IPS-11a (cell line): ENCODE measurements around the gene ASTE1.
"Not testable (repeated sequence)": the region's sequence is repeated elsewhere in the genome, so short reads cannot be mapped to it uniquely, and the experiment has no call there.

Experiments used
- H3K4me3 ChIP-seq: one replicate; pipeline ENCODE4 v1.5.1; 2013; ENCODE audit warnings: low read depth, low read length, control low read depth

The ASTE1 gene

GRCh38 chr3:131009698-131010097 lies 16.9 kb downstream of the ASTE1 start:
- no peak overlapping the region for H3K4me3 ChIP-seq

- H3K4me3 ChIP-seq = no peak overlapping the region
These were observed 18.3 kb downstream of the ASTE1 start for GRCh38 chr3:131008326-131008725.

- no peak overlapping the region for H3K4me3 ChIP-seq
These were observed 18.8 kb downstream of the ASTE1 start for GRCh38 chr3:131007782-131008181.

GRCh38 chr3:131007256-131007655 lies 19.4 kb downstream of the ASTE1 start:
- H3K4me3 ChIP-seq = no peak overlapping the region

GRCh38 chr3:131004603-131005002 lies 22.0 kb downstream of the ASTE1 start:
- H3K4me3 ChIP-seq = no peak overlapping the region

- no peak overlapping the region for H3K4me3 ChIP-seq
These were observed 25.6 kb downstream of the ASTE1 start for GRCh38 chr3:131001071-131001470.

- no peak overlapping the region for H3K4me3 ChIP-seq
These were observed 29.3 kb downstream of the ASTE1 start for GRCh38 chr3:130997289-130997688.

GRCh38 chr3:130992344-130992743 lies 34.3 kb downstream of the ASTE1 start:
- no peak overlapping the region for H3K4me3 ChIP-seq

- no peak overlapping the region for H3K4me3 ChIP-seq
These were observed 35.5 kb downstream of the ASTE1 start for GRCh38 chr3:130991126-130991525.

- no peak overlapping the region for H3K4me3 ChIP-seq
These were observed 36.3 kb downstream of the ASTE1 start for GRCh38 chr3:130990282-130990681.

GRCh38 chr3:130981469-130981868 lies 45.2 kb downstream of the ASTE1 start:
- H3K4me3 ChIP-seq = no peak overlapping the region

GRCh38 chr3:130979117-130979516 lies 47.5 kb downstream of the ASTE1 start:
- no peak overlapping the region for H3K4me3 ChIP-seq

GRCh38 chr3:130976706-130977105 lies 49.9 kb downstream of the ASTE1 start:
- H3K4me3 ChIP-seq = no peak overlapping the region

- no peak overlapping the region for H3K4me3 ChIP-seq
These were observed 51.4 kb downstream of the ASTE1 start for GRCh38 chr3:130975251-130975650.

- H3K4me3 ChIP-seq = no peak overlapping the region
These were observed 52.4 kb downstream of the ASTE1 start for GRCh38 chr3:130974201-130974600.

GRCh38 chr3:130973406-130973805 lies 53.2 kb downstream of the ASTE1 start:
- no peak overlapping the region for H3K4me3 ChIP-seq

- H3K4me3 ChIP-seq = not testable (repeated sequence)
These were observed 54.0 kb downstream of the ASTE1 start for GRCh38 chr3:130972592-130972991.

- H3K4me3 ChIP-seq = no peak overlapping the region
These were observed 55.4 kb downstream of the ASTE1 start for GRCh38 chr3:130971208-130971607.

- H3K4me3 ChIP-seq = no peak overlapping the region
These were observed 57.0 kb downstream of the ASTE1 start for GRCh38 chr3:130969621-130970020.

GRCh38 chr3:130968221-130968620 lies 58.4 kb downstream of the ASTE1 start:
- no peak overlapping the region for H3K4me3 ChIP-seq

- no peak overlapping the region for H3K4me3 ChIP-seq
These were observed 59.3 kb downstream of the ASTE1 start for GRCh38 chr3:130967281-130967680.

- H3K4me3 ChIP-seq = no peak overlapping the region
These were observed 62.7 kb downstream of the ASTE1 start for GRCh38 chr3:130963878-130964277.
